Cortex of kidney (tissue), 1 donor: ENCODE measurements around the gene PRRT2.
"Not testable (repeated sequence)": the region's sequence is repeated elsewhere in the genome, so short reads cannot be mapped to it uniquely, and the experiment has no call there.

Experiments used
- DNase-seq: peaks from one replicate; lab custom pipeline; 2025; lab: John Stamatoyannopoulos, UW

Gene PRRT2

DNA sequence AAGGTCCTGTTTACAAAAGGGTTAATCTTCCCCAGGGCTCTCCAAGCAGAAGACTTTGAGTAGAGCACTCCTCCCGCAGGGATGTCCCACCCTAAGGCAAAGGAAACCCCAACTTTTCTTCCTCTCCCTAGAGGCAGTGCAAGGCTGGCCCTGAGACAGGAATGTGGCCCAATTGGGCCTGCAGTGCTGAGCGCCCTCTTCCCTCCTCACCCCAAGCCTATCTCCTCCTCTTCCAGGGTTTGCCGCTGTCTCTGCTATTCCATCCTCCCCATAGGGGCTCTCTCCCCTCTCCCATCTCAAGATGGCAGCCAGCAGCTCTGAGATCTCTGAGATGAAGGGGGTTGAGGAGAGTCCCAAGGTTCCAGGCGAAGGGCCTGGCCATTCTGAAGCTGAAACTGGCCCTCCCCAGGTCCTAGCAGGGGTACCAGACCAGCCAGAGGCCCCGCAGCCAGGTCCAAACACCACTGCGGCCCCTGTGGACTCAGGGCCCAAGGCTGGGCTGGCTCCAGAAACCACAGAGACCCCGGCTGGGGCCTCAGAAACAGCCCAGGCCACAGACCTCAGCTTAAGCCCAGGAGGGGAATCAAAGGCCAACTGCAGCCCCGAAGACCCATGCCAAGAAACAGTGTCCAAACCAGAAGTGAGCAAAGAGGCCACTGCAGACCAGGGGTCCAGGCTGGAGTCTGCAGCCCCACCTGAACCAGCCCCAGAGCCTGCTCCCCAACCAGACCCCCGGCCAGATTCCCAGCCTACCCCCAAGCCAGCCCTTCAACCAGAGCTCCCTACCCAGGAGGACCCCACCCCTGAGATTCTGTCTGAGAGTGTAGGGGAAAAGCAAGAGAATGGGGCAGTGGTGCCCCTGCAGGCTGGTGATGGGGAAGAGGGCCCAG is 1.0 kb downstream of the PRRT2 start:
- DNase-seq, result no peak

GRCh38 chr16:29813644-29814562 is 1.9 kb downstream of the PRRT2 start:
- no peak for DNase-seq

DNA sequence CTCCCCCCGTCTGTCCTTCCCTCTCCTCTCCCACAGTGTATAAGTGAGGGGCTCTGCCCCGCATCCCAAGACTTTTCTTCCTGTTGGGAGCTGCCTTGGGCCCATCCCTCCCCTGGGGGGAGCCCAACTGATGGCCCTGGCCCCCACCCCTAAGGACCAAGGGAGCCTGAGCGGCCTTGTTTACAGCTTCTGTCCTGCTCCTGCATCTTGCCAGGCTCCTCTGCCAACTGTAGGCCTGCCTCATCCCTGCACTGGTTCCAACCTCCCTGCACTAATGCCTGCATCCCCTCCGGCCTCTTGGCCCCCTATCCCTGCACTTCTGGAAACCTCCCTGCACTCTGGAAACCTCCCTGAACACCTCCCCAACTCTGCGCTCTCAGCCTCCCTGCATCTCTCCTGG is 2.6 kb downstream of the PRRT2 start:
- DNase-seq, result no peak

- DNase-seq, result no peak
Observed at GRCh38 chr16:29815032-29815721, 3.2 kb downstream of the PRRT2 start.

DNA sequence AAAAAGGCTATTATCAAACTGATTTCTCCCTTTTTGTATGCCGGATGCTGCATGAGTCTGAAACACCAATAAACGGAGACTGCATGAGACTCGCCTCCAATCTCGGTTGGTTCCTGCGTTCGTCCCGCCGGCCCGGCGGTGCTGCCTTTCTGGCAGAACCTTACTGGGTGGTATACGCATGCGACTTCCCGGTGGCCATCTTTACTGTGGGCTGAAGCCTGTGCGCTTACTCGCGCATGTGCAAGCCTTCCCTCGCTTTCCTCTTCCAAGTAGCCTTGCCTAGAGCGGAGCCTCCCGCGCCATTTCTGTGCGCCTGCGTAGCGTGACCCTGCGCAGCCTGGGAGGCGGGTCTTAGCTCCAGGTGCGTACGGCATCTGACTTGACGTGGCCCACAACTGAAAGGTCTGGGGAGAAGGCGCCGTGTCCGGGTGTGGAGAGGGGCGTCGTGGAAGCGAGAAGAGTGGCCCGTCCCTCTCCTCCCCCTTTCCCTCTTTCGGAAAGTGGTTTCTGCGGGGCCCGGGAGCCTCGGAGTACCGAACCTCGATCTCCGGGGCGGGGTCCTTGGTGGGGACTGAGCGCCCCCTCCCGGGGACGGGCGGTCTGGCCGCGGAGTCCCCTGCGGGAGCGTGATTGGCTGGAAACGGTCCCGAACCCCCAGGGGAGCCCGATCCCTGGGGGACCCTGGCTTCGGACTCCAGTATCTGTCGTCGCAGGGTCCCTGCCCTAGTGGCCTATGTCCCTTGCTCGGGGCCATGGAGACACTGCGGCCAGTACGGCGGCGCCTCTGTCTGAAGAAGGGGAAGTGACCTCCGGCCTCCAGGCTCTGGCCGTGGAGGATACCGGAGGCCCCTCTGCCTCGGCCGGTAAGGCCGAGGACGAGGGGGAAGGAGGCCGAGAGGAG is 4.0 kb downstream of the PRRT2 start, which contains the start of gene PAGR1:
Gene PAGR1, plus strand, starts transcription at position 360 of the 901 bp plus-strand sequence. Its CDS starts 374 bp downstream, at position 734.
- DNase-seq, result peak; percentile 98

DNA sequence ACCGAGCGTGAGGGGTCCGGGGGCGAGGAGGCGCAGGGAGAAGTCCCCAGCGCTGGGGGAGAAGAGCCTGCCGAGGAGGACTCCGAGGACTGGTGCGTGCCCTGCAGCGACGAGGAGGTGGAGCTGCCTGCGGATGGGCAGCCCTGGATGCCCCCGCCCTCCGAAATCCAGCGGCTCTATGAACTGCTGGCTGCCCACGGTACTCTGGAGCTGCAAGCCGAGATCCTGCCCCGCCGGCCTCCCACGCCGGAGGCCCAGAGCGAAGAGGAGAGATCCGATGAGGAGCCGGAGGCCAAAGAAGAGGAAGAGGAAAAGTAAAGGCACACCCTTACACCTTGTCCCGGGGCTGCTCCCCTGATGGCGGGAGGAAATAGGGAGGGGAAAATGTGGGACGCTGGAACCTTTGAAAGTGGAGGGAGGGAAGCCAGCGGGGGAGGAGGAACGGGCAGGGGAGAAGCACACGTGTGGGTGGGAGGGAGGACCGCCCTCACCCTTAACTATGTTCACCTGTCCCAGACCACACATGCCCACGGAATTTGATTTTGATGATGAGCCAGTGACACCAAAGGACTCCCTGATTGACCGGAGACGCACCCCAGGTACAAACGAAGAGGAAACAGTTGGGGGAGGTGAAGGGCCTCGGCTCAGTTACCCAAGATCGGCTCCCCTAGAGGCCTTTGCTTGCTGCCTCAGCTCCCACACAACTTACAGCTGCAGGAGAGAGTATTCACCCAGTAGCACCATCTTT is 4.9 kb downstream of the PRRT2 start:
- DNase-seq, result no peak

- DNase-seq, result no peak
Observed at GRCh38 chr16:29818082-29818481, 6.1 kb downstream of the PRRT2 start.

DNA sequence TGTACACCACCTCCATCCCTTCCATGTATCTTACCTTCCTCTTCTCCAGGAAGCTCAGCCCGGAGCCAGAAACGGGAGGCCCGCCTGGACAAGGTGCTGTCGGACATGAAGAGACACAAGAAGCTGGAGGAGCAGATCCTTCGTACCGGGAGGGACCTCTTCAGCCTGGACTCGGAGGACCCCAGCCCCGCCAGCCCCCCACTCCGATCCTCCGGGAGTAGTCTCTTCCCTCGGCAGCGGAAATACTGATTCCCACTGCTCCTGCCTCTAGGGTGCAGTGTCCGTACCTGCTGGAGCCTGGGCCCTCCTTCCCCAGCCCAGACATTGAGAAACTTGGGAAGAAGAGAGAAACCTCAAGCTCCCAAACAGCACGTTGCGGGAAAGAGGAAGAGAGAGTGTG is 7.5 kb downstream of the PRRT2 start:
- no peak for DNase-seq

- DNase-seq, result no peak
Observed at GRCh38 chr16:29820271-29820701, 8.3 kb downstream of the PRRT2 start, which contains the start of gene MVP. MVP (plus strand) TSS chr16:29820462; CDS start chr16:29830550, 10,088 bp downstream.

DNA sequence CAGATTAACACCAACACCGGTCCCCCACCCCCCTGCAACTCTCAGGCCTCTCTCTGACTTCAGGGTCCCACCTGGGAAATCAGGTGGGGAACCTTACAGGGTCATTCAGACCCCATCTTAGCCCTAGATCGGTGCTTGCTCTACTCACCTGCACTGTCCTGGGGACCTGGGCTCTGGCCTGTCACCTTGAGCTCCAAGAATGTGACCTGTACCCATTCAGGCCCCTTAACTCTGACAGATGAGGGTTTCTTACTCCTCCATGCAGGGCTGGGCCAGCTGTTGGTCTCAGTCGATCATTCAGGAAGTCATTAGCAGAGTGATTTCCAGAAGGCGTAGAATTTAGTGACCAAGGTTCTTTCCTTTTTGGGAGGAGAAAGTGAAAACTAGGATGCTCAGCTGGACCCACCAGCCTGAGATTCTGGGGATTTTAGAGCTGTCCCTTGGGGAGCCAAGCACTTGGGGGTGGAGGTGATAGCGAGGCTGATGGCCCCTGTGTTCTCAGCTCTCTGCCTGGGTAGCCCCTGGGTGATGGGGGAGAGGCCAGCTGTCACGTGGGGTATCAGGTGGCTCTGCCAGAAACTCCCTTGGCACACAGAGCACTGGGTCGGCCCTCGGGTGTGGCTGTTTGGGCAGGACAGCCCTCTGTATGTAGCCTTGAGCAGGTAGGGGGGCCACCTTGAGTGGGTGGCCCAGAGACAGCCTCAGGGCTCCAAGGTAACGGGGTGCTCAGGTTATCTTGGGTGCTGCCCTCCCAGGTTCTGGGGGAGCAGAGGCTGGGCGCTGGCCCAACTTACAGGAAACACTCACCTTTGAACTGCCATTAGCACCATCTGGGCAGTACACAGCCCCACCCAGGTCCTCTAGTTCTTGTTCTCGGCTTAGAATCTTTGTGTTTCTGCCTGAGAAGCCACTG is 9.0 kb downstream of the PRRT2 start:
- DNase-seq, result no peak

DNA sequence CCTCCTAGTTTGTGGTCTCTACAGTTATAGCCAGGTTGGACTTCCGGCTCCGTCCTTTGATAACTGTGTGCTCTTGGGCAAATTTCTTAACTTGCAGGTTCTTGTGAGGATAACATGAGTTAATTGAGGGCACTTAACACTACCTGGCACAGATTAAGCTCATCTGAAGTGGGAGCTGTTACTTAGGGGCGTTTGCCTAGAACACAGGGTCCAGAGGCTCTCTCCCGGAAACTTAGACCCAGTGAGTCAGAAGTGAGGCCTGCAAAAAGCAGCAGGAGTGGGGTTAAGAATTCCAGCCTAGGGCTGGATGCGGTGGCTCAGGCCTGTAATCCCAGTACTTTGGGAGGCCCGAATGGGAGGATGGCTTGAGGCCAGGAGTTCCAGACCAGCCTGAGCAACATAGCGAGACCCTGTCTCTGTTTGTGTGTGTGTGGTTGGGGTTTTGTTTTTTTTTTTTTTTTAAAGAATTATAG is 9.7 kb downstream of the PRRT2 start:
- DNase-seq, result no peak

DNA sequence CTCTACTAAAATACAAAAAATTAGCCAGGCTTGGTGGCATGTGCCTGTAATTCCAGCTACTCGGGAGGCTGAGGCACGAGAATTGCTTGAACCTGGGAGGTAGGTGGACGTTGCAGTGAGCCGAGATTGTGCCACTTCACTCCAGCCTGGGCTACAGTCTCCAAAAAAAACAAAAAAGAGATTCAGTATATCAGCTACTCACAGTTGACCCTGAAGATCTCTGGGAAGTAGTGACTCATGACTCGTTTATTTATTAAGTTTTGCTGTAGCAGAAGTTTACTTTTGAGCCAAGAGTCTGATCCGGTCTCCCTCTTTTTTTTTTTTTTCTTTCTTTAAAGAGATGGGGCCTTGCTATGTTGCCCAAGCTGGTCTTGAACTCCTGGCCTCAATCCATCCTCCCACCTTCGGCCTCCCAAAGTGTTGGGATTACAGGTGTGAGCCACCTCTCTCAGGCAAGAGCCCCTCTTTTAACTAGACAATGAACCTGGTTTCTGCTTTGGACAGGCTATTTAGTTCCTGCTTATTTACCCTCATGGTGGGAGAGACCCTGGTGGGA is 12.7 kb downstream of the PRRT2 start:
- DNase-seq, result no peak

DNA sequence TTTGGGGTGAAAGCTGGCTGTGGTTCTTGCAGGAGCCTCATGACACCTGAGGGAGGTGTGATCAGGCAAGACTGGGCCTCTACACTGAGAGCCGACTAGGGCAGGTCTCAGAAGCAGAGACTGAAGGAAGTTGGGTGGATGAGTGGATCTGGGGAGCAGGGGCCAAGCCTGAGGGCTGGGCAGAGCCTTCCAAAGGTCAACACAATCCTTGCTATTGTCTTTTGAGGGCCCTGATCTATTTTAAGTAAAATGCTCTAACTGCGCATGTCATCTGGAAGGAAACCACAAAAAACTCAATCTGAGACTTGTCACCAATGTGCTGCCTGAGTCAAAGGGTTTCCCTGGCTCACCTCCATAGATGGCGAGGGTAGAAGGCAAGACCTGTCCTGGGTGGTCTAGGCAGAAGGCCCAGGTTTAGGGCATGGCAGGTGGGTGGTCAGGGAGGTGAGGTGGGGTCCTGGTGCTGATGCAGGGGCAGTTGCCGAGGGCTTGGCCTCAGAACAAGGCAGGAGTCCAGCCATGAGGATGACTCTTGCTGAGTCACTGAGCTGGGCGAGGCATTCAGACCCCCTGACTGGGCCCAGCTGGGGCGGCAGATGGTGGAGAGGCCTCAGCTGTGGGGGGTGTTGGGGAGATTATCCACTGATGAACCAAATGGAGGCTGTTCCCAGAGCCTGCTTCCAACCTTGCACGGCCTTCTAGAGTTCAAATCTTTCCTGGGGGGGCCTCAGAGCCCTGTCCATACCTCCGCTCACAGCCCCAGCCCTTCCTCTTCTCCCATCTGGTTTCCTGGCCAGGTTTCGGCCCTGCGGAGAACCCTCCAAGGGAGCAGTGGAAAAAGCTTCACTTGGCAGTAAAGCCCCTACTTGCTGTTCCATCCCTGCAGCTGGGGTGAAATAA is 13.4 kb downstream of the PRRT2 start:
- no peak for DNase-seq

DNA sequence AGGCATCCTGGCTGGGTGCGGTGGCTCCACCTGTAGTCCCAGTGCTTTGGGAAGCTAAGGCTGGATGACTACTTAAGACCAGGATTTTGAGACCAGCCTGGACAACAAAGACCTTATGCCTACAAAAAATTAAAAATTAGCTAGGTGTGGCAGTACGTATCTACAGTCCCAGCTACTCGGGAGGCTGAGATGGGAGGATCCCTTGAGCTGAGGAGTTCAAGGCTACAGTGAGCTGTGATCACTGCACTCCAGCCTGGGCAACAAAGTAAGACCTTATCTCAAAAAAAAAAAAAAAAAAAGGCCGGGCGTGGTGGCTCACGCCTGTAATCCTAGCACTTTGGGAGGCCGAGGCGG is 14.3 kb downstream of the PRRT2 start:
- DNase-seq, result no peak

DNA sequence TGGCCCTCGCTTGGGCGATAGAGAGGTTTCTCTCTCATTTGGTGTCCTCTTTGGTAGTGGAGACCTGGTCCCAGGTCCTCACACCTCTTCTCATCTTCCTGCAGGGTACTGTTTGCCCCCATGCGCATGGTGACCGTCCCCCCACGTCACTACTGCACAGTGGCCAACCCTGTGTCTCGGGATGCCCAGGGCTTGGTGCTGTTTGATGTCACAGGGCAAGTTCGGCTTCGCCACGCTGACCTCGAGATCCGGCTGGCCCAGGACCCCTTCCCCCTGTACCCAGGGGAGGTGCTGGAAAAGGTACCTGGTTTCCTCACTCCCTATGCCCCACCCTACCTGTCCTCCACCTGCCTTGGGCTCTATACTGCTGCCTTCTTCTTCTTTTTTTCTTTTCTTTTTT is 18.8 kb downstream of the PRRT2 start:
- no peak for DNase-seq

GRCh38 chr16:29831490-29831889 is 19.5 kb downstream of the PRRT2 start:
- no peak for DNase-seq

- DNase-seq, result not testable (repeated sequence)
Observed at GRCh38 chr16:29833219-29833618, 21.2 kb downstream of the PRRT2 start.

DNA sequence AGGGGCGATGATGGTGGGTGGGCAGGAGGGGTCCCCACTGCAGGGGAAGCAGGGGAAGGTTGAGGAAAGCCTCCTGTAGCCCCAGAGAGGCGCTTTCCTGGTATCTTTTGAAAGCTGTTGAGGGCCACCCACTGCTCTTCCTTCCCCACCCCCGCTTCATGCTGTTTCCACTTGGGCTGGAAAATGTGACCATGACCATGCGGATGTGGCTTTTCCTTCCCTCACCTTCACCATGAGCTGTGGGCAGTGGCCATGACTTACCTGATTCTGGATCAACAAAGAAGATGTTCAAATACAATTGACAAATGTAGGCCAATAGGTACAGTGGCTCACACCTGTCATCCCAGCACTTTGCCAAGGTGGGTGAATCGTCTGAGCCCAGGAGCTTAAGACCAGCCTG is 22.1 kb downstream of the PRRT2 start:
- no peak for DNase-seq
